Measurements from ENCODE around the gene CTRB2. TPM values are rescaled to one million over a fixed set of nuclear protein-coding genes. Genes with fewer than 3 reads are reported as not detected.

Gene CTRB2
- polyA plus RNA-seq = 10 to 100 TPM in 2 of 4 donors, under 1 TPM in 1, not detected in 1; 0.34 to 19.2 (median 13.0) TPM
- long read RNA-seq, donor 1 = 0 reads
- long read RNA-seq, donor 2 = 0 reads
- long read RNA-seq, donor 3 = 0 reads
- long read RNA-seq, donor 4 = 0 reads
- long read RNA-seq, donor 5 = 0 reads
- long read RNA-seq, donor 6 = 0 reads
- long read RNA-seq, donor 7 = 0 reads
- long read RNA-seq, donor 8 = 0 reads
- long read RNA-seq, donor 9 = 0 reads
- long read RNA-seq, donor 10 = 0 reads

- Histone ChIP-seq H3K36me3 (ENCODE audit: control insufficient read depth in 3 of 3, insufficient read depth in 2 of 3, low read depth in 1 of 3, low read length in 3 of 3) (no peaks in the 10 kb centered on the region), H3K9me3 (ENCODE audit: control insufficient read depth in 2 of 2, insufficient read depth in 1 of 2, low read depth in 1 of 2, low read length in 1 of 2) (no peaks in the 10 kb centered on the region), H3K4me3 (ENCODE audit: low read depth in 1 of 3, low read length in 3 of 3) (no peak within 1 kb of the TSS), H3K27me3 (ENCODE audit: control insufficient read depth in 3 of 3, insufficient read depth in 3 of 3, low read length in 3 of 3) (peaks cover 0 to 3% (median 0%) of the 10 kb centered on the region in 3 donors), H3K4me1 (ENCODE audit: control insufficient read depth in 3 of 3, insufficient read depth in 2 of 3, low read depth in 1 of 3, low read length in 2 of 3) (no peaks in the 10 kb centered on the region), H3K27ac (ENCODE audit: low read depth in 1 of 3, low read length in 2 of 3) (no peak within 1 kb of the TSS)
- WGBS, 3 donors = 80 to 82% (median 81%) methylated on average over 22 to 24 of the region's 24 CpGs
- DNase-seq (no peak), FAIRE-seq (no peak)
These were observed at the start of gene CTRB2 for GRCh38 chr16:75206749-75207451. Gene CTRB2 (minus strand): TSS chr16:75207161. CDS start chr16:75207141, 20 bp downstream.

- Histone ChIP-seq H3K4me3 (ENCODE audit: low read depth in 1 of 3, low read length in 3 of 3) (no peak overlapping the region), H3K36me3 (ENCODE audit: control insufficient read depth in 3 of 3, insufficient read depth in 2 of 3, low read depth in 1 of 3, low read length in 3 of 3) (peaks cover 0 to 45% (median 0%) of the 10 kb centered on the region in 3 donors), H3K4me1 (ENCODE audit: control insufficient read depth in 3 of 3, insufficient read depth in 2 of 3, low read depth in 1 of 3, low read length in 2 of 3) (peaks cover 0 to 71% (median 3%) of the 10 kb centered on the region in 3 donors), H3K9me3 (ENCODE audit: control insufficient read depth in 2 of 2, insufficient read depth in 1 of 2, low read depth in 1 of 2, low read length in 1 of 2) (no peaks in the 10 kb centered on the region), H3K27ac (ENCODE audit: low read depth in 1 of 3, low read length in 2 of 3) (peak overlapping the region in 2 of 3 donors; percentile 41 to 56), H3K27me3 (ENCODE audit: control insufficient read depth in 3 of 3, insufficient read depth in 3 of 3, low read length in 3 of 3) (no peaks in the 10 kb centered on the region)
- 72 to 87% (median 85%) methylated on average over 12 of the region's 12 CpGs for WGBS, 3 donors
- no peak for DNase-seq
- FAIRE-seq = no peak
These were observed 49.2 kb upstream of the CTRB2 start for GRCh38 chr16:75256059-75256571.

GRCh38 chr16:75254359-75254837 lies 47.4 kb upstream of the CTRB2 start:
- FAIRE-seq (no peak), DNase-seq (peak; percentile 35 to 56)
- no peak overlapping the region for H3K4me3 ChIP-seq (ENCODE audit: low read depth in 1 of 3, low read length in 3 of 3)
- H3K36me3 ChIP-seq (ENCODE audit: control insufficient read depth in 3 of 3, insufficient read depth in 2 of 3, low read depth in 1 of 3, low read length in 3 of 3) = peaks cover 0 to 45% (median 0%) of the 10 kb centered on the region in 3 donors
- H3K4me1 ChIP-seq (ENCODE audit: control insufficient read depth in 3 of 3, insufficient read depth in 2 of 3, low read depth in 1 of 3, low read length in 2 of 3) = peaks cover 0 to 74% (median 3%) of the 10 kb centered on the region in 3 donors
- no peaks in the 10 kb centered on the region for H3K27me3 ChIP-seq (ENCODE audit: control insufficient read depth in 3 of 3, insufficient read depth in 3 of 3, low read length in 3 of 3)
- 56 to 63% (median 61%) methylated on average over 5 of the region's 5 CpGs for WGBS, 3 donors
- H3K27ac ChIP-seq (ENCODE audit: low read depth in 1 of 3, low read length in 2 of 3) = peak overlapping the region in 2 of 3 donors; percentile 2 to 56
- no peaks in the 10 kb centered on the region for H3K9me3 ChIP-seq (ENCODE audit: control insufficient read depth in 2 of 2, insufficient read depth in 1 of 2, low read depth in 1 of 2, low read length in 1 of 2)

- Histone ChIP-seq H3K9me3 (ENCODE audit: control insufficient read depth in 2 of 2, insufficient read depth in 1 of 2, low read depth in 1 of 2, low read length in 1 of 2) (no peaks in the 10 kb centered on the region), H3K4me3 (ENCODE audit: low read depth in 1 of 3, low read length in 3 of 3) (no peak overlapping the region), H3K4me1 (ENCODE audit: control insufficient read depth in 3 of 3, insufficient read depth in 2 of 3, low read depth in 1 of 3, low read length in 2 of 3) (peaks cover 0 to 78% (median 9%) of the 10 kb centered on the region in 3 donors), H3K27ac (ENCODE audit: low read depth in 1 of 3, low read length in 2 of 3) (peak overlapping the region in 2 of 3 donors; percentile 47 to 77), H3K27me3 (ENCODE audit: control insufficient read depth in 3 of 3, insufficient read depth in 3 of 3, low read length in 3 of 3) (no peaks in the 10 kb centered on the region), H3K36me3 (ENCODE audit: control insufficient read depth in 3 of 3, insufficient read depth in 2 of 3, low read depth in 1 of 3, low read length in 3 of 3) (peaks cover 0 to 49% (median 0%) of the 10 kb centered on the region in 3 donors)
- DNase-seq (no peak), FAIRE-seq (no peak)
- 64 to 88% (median 81%) methylated on average over 15 of the region's 15 CpGs for WGBS, 3 donors
These were observed 46.3 kb upstream of the CTRB2 start for GRCh38 chr16:75252946-75253911.

GRCh38 chr16:75252049-75252864 lies 45.3 kb upstream of the CTRB2 start:
- 64 to 72% (median 70%) methylated on average over 23 to 24 of the region's 24 CpGs for WGBS, 3 donors
- Histone ChIP-seq H3K9me3 (ENCODE audit: control insufficient read depth in 2 of 2, insufficient read depth in 1 of 2, low read depth in 1 of 2, low read length in 1 of 2) (no peaks in the 10 kb centered on the region), H3K4me3 (ENCODE audit: low read depth in 1 of 3, low read length in 3 of 3) (peak overlapping the region; percentile 7 to 86 (median 14)), H3K36me3 (ENCODE audit: control insufficient read depth in 3 of 3, insufficient read depth in 2 of 3, low read depth in 1 of 3, low read length in 3 of 3) (peaks cover 0 to 53% (median 0%) of the 10 kb centered on the region in 3 donors), H3K27ac (ENCODE audit: low read depth in 1 of 3, low read length in 2 of 3) (peak overlapping the region; percentile 2 to 77 (median 46)), H3K27me3 (ENCODE audit: control insufficient read depth in 3 of 3, insufficient read depth in 3 of 3, low read length in 3 of 3) (no peaks in the 10 kb centered on the region), H3K4me1 (ENCODE audit: control insufficient read depth in 3 of 3, insufficient read depth in 2 of 3, low read depth in 1 of 3, low read length in 2 of 3) (peaks cover 0 to 78% (median 9%) of the 10 kb centered on the region in 3 donors)
- DNase-seq (no peak), FAIRE-seq (no peak)

GRCh38 chr16:75251280-75252048 lies 44.5 kb upstream of the CTRB2 start, which contains the start of gene BCAR1:
Gene BCAR1 (minus strand): TSS chr16:75251624. CDS start chr16:75251482, 142 bp downstream.
- Histone ChIP-seq H3K27ac (ENCODE audit: low read depth in 1 of 3, low read length in 2 of 3) (peak within 1 kb of the TSS; percentile 77 to 97 (median 94)), H3K4me1 (ENCODE audit: control insufficient read depth in 3 of 3, insufficient read depth in 2 of 3, low read depth in 1 of 3, low read length in 2 of 3) (peaks cover 0 to 79% (median 6%) of the 10 kb centered on the region in 3 donors), H3K4me3 (ENCODE audit: low read depth in 1 of 3, low read length in 3 of 3) (peak within 1 kb of the TSS; percentile 68 to 86 (median 76)), H3K27me3 (ENCODE audit: control insufficient read depth in 3 of 3, insufficient read depth in 3 of 3, low read length in 3 of 3) (no peaks in the 10 kb centered on the region), H3K9me3 (ENCODE audit: control insufficient read depth in 2 of 2, insufficient read depth in 1 of 2, low read depth in 1 of 2, low read length in 1 of 2) (no peaks in the 10 kb centered on the region), H3K36me3 (ENCODE audit: control insufficient read depth in 3 of 3, insufficient read depth in 2 of 3, low read depth in 1 of 3, low read length in 3 of 3) (peaks cover 0 to 59% (median 0%) of the 10 kb centered on the region in 3 donors)
- 1 to 8% (median 2%) methylated on average over 43 to 84 of the region's 84 CpGs for WGBS, 3 donors
- FAIRE-seq (no peak), DNase-seq (peak; percentile 83 to 95)

- H3K36me3 ChIP-seq (ENCODE audit: control insufficient read depth in 3 of 3, insufficient read depth in 2 of 3, low read depth in 1 of 3, low read length in 3 of 3) = peaks cover 0 to 58% (median 0%) of the 10 kb centered on the region in 3 donors
- H3K4me3 ChIP-seq (ENCODE audit: low read depth in 1 of 3, low read length in 3 of 3) = peak overlapping the region; percentile 68 to 86 (median 76)
- peaks cover 0 to 79% (median 6%) of the 10 kb centered on the region in 3 donors for H3K4me1 ChIP-seq (ENCODE audit: control insufficient read depth in 3 of 3, insufficient read depth in 2 of 3, low read depth in 1 of 3, low read length in 2 of 3)
- 1 to 2% (median 2%) methylated on average over 33 to 59 of the region's 59 CpGs for WGBS, 3 donors
- peak overlapping the region; percentile 66 to 97 (median 94) for H3K27ac ChIP-seq (ENCODE audit: low read depth in 1 of 3, low read length in 2 of 3)
- no peak for FAIRE-seq
- H3K9me3 ChIP-seq (ENCODE audit: control insufficient read depth in 2 of 2, insufficient read depth in 1 of 2, low read depth in 1 of 2, low read length in 1 of 2) = no peaks in the 10 kb centered on the region
- peak; percentile 84 to 93 for DNase-seq
- H3K27me3 ChIP-seq (ENCODE audit: control insufficient read depth in 3 of 3, insufficient read depth in 3 of 3, low read length in 3 of 3) = no peaks in the 10 kb centered on the region
These were observed 43.9 kb upstream of the CTRB2 start for GRCh38 chr16:75250809-75251279.
